ENCODE data around the gene CNTNAP2. TPM values are rescaled to one million over a fixed set of nuclear protein-coding genes. Genes with fewer than 3 reads are reported as not detected.

The CNTNAP2 gene
- total and polyA plus RNA-seq, 7 donors: 0.60 to 2.4 (median 1.7) TPM

DNA sequence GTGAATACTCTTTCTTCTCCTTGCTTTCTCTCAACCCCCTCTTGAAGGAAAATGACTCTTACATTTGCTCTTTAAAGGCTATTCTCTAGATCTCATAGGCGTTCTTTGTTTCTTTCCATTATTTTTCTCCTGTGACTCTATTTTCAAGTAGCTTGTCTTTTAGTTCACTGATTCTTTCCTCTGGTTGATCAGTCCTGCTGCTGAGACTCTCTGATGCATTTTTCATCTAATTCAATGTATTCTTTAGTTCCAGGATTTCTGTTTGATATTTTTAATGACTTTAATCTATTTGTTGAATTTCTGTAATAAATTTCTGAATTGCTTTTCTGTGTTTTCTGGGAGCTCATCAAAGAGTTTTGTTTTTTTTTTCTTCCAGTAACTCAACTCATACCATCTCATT, 397.7 kb downstream of the CNTNAP2 start:
- no peak for TF ChIP-seq EP300 (IDR thresholded peaks at IDR 0.05)
- TF ChIP-seq, protein P1, sequence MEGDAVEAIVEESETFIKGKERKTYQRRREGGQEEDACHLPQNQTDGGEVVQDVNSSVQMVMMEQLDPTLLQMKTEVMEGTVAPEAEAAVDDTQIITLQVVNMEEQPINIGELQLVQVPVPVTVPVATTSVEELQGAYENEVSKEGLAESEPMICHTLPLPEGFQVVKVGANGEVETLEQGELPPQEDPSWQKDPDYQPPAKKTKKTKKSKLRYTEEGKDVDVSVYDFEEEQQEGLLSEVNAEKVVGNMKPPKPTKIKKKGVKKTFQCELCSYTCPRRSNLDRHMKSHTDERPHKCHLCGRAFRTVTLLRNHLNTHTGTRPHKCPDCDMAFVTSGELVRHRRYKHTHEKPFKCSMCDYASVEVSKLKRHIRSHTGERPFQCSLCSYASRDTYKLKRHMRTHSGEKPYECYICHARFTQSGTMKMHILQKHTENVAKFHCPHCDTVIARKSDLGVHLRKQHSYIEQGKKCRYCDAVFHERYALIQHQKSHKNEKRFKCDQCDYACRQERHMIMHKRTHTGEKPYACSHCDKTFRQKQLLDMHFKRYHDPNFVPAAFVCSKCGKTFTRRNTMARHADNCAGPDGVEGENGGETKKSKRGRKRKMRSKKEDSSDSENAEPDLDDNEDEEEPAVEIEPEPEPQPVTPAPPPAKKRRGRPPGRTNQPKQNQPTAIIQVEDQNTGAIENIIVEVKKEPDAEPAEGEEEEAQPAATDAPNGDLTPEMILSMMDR (IDR thresholded peaks at IDR 0.05): no peak
- no peak for TF ChIP-seq POLR2A (IDR thresholded peaks at IDR 0.05)
- TF ChIP-seq POLR2AphosphoS5 (IDR thresholded peaks at IDR 0.05): no peak
- no peak for DNase-seq
- H3K27me3 ChIP-seq: no peaks in the 10 kb centered on the region
- no peak overlapping the region for H3K27ac ChIP-seq
- H3K9me3 ChIP-seq: peaks cover 0 to 4% (median 0%) of the 10 kb centered on the region in 4 donors
- intact Hi-C loops (cut with DNase I): no loop called here
- no peaks in the 10 kb centered on the region for H3K36me3 ChIP-seq
- 86 to 90% methylated on average over 1 of the region's 1 CpG for WGBS, 2 donors
- H3K4me1 ChIP-seq: no peaks in the 10 kb centered on the region
- no peak overlapping the region for H3K4me3 ChIP-seq

DNA sequence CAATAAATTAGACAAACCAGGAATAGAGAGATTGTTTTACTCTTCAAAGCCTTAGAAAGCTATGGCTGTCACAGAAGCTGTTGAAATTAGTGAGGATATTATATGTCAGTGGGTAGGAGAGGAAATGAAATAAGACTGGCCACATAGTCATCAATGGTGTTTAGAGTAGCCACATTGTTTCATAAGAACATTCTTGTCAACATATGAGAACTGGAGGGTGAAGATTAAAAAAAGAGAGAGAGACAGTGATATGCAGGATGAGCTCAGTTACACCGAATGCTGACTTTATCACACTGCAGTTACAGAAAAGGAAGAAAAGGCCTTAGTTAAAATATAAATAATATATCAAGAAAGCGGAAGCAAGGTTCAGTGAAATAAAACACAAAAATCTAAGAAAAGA, 412.0 kb downstream of the CNTNAP2 start:
- no peaks in the 10 kb centered on the region for H3K4me1 ChIP-seq
- no peaks in the 10 kb centered on the region for H3K9me3 ChIP-seq
- TF ChIP-seq, protein P1 (IDR thresholded peaks at IDR 0.05): no peak
- TF ChIP-seq POLR2A (IDR thresholded peaks at IDR 0.05) (no peak), EP300 (IDR thresholded peaks at IDR 0.05) (no peak)
- H3K4me3 ChIP-seq: no peak overlapping the region
- H3K27ac ChIP-seq: no peak overlapping the region
- WGBS, 2 donors: 60 to 82% methylated on average over 2 of the region's 2 CpGs
- H3K27me3 ChIP-seq: no peaks in the 10 kb centered on the region
- intact Hi-C loops (cut with DNase I): no loop called here
- DNase-seq: no peak
- no peaks in the 10 kb centered on the region for H3K36me3 ChIP-seq

DNA sequence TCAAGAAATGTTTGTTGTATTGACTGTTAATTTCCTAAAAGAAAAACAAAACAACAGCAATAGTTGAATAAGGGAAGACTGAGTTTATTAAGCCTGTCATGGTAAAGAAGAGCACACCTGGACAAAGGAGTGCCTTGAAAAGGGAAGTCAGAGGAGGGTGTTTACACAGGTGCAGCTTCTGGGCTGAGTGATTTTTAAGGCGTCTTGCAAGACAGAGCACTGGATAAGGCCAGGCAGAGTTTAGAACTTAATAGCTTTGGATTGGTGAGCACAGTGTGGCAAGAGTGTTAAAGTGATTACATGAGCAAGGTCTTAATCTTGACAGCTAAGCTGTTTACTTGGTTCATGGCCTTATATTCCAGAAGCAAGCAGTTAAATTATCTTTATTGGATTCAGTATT, 423.2 kb downstream of the CNTNAP2 start:
- Histone ChIP-seq H3K9me3 (no peaks in the 10 kb centered on the region), H3K4me3 (no peak overlapping the region), H3K4me1 (no peaks in the 10 kb centered on the region), H3K27me3 (no peaks in the 10 kb centered on the region), H3K27ac (no peak overlapping the region), H3K36me3 (no peaks in the 10 kb centered on the region)
- TF ChIP-seq POLR2AphosphoS5 (IDR thresholded peaks at IDR 0.05) (no peak), EP300 (IDR thresholded peaks at IDR 0.05) (no peak), POLR2A (IDR thresholded peaks at IDR 0.05) (no peak)
- TF ChIP-seq, protein P1 (IDR thresholded peaks at IDR 0.05): no peak
- DNase-seq: no peak
- intact Hi-C loops (cut with DNase I): no loop called here
- WGBS, 2 donors: 16 to 47% methylated on average over 1 of the region's 1 CpG

DNA sequence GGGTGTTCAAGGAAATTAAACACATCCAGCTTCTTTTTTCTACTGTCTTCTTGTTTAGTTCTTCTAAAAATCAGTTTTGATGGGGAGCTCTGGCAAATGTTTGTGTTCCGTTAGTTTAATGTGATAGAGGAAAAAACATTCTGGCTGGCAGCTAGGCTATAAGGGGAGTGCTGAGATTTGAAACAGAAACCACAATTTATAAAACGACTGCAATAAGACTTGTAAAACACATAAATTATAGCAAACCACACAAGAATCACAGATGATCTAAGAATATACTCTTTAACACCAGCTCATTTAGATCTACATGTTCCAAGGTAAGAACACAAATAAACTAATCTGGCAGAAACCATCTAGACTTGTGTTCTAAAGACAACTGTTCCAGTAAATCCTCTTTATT, 425.5 kb downstream of the CNTNAP2 start:
- Histone ChIP-seq H3K4me1 (no peaks in the 10 kb centered on the region), H3K4me3 (no peak overlapping the region), H3K36me3 (no peaks in the 10 kb centered on the region), H3K9me3 (no peaks in the 10 kb centered on the region), H3K27me3 (no peaks in the 10 kb centered on the region), H3K27ac (no peak overlapping the region)
- no peak for DNase-seq
- TF ChIP-seq POLR2A (IDR thresholded peaks at IDR 0.05) (no peak), EP300 (IDR thresholded peaks at IDR 0.05) (no peak), POLR2AphosphoS5 (IDR thresholded peaks at IDR 0.05) (no peak)
- TF ChIP-seq, protein P1 (IDR thresholded peaks at IDR 0.05): no peak
- intact Hi-C loops (cut with DNase I): no loop called here
- WGBS, 2 donors: 29 to 57% methylated on average over 2 of the region's 2 CpGs

DNA sequence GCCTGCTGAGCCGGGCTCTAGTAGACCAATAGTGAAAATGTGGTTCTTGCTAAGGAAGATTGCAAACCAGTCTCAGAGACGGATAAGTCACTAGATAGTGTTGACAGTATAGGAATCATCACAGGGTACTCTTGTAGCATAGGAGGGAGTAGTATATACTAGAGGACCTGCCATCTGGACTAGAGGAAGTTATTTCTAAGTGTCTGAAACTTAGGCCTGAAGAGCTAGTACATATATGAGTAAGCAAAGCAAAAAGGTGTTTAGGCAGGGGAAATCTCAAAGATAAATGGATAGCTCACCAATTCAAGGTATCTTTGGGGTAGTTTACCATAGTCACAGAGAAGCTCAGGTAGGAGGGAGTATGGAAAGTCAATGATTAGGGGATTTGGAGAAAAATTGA, 428.1 kb downstream of the CNTNAP2 start:
- intact Hi-C loops (cut with DNase I): no loop called here
- 43 to 69% methylated on average over 2 of the region's 2 CpGs for WGBS, 2 donors
- no peaks in the 10 kb centered on the region for H3K27me3 ChIP-seq
- TF ChIP-seq EP300 (IDR thresholded peaks at IDR 0.05) (no peak), POLR2A (IDR thresholded peaks at IDR 0.05) (no peak), POLR2AphosphoS5 (IDR thresholded peaks at IDR 0.05) (no peak)
- TF ChIP-seq, protein P1 (IDR thresholded peaks at IDR 0.05): no peak
- no peaks in the 10 kb centered on the region for H3K4me1 ChIP-seq
- no peak overlapping the region for H3K4me3 ChIP-seq
- no peak overlapping the region for H3K27ac ChIP-seq
- no peaks in the 10 kb centered on the region for H3K9me3 ChIP-seq
- DNase-seq: no peak
- H3K36me3 ChIP-seq: no peaks in the 10 kb centered on the region
